Measurements from ENCODE around the gene IGF1. TPM values are rescaled to one million over a fixed set of nuclear protein-coding genes. Genes with fewer than 3 reads are reported as not detected.

The IGF1 gene
- total RNA-seq, 4 donors from 2014 or later, result 0.84 to 42.3 (median 4.9) TPM

DNA sequence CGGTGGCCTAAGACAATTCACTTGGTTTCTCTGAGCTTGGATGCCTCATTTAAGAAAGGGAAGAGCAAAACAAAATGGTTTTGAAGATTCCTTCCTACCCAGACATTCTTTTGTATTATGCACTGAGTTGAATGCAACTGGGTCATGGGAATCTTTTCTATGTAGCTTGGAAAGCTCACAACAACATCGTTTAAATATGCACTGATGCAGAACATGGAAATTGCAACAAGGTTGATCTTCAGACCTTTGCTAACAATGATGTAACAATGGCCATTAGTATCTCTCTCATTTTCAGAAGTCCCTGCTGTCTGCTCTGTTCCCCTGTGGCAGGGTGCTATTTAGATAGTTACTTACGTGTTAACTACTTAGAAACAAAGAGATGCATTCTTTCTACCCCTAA, 30.1 kb upstream of the IGF1 start:
- 53 to 59% methylated on average over 3 of the region's 3 CpGs for WGBS, 2 donors
- TF ChIP-seq POLR2A (IDR thresholded peaks at IDR 0.05), result no peak
- H3K4me3 ChIP-seq (ENCODE audit: low read depth, poor library complexity, severe bottlenecking), result no peak overlapping the region
- no peak for DNase-seq (ENCODE audit: low spot score in 2 of 2)
- intact Hi-C loops (cut with DNase I; ENCODE audit: low total_unique reads), result no loop called here

GRCh38 chr12:102510031-102510430, 29.7 kb upstream of the IGF1 start:
- no peak for DNase-seq (ENCODE audit: low spot score in 2 of 2)
- WGBS, 2 donors, result 63 to 71% methylated on average over 1 of the region's 1 CpG
- intact Hi-C loops (cut with DNase I; ENCODE audit: low total_unique reads), result no loop called here
- TF ChIP-seq POLR2A (IDR thresholded peaks at IDR 0.05) (no peak), CTCF (IDR thresholded peaks at IDR 0.05) (no peak)
- no peak overlapping the region for H3K4me3 ChIP-seq (ENCODE audit: low read depth, poor library complexity, severe bottlenecking)

DNA sequence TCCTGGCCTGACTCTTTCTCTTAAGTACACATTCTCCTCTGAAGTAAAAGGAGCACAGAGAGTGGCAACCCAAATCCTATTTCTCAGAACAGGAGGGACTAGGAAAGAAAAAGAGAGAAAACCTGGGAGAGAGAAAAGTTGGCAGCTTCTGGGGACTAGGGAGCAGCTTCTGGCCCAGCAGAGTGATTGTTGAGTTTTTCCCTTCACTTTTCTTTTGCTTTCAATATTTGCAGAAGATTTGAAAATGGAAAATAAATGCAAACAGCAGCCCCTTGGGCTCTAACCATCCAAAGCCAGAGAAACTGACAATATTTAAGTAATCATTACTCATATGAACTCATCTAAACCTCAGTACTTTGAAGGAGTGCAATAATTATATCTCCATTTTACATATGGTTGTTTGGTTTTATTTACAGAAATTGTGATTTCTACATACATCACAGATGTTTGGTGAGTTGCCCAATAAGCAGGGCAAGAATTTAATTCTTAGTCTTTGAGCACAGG, 28.8 kb upstream of the IGF1 start:
- no peak overlapping the region for H3K4me3 ChIP-seq (ENCODE audit: low read depth, poor library complexity, severe bottlenecking)
- DNase-seq (ENCODE audit: low spot score in 2 of 2), result no peak
- TF ChIP-seq CTCF (IDR thresholded peaks at IDR 0.05), result no peak
- no peak for TF ChIP-seq POLR2A (IDR thresholded peaks at IDR 0.05)
- intact Hi-C loops (cut with DNase I; ENCODE audit: low total_unique reads), result no loop called here

GRCh38 chr12:102508052-102508451, 27.7 kb upstream of the IGF1 start:
- intact Hi-C loops (cut with DNase I; ENCODE audit: low total_unique reads), result no loop called here
- DNase-seq (ENCODE audit: low spot score in 2 of 2), result no peak
- no peak overlapping the region for H3K4me3 ChIP-seq (ENCODE audit: low read depth, poor library complexity, severe bottlenecking)
- TF ChIP-seq CTCF (IDR thresholded peaks at IDR 0.05) (no peak), POLR2A (IDR thresholded peaks at IDR 0.05) (no peak)

GRCh38 chr12:102507301-102507700, 26.9 kb upstream of the IGF1 start:
- no peak overlapping the region for H3K4me3 ChIP-seq (ENCODE audit: low read depth, poor library complexity, severe bottlenecking)
- TF ChIP-seq CTCF (IDR thresholded peaks at IDR 0.05) (no peak), POLR2A (IDR thresholded peaks at IDR 0.05) (no peak)
- WGBS, 2 donors, result 0% methylated on average over 2 of the region's 2 CpGs
- intact Hi-C loops (cut with DNase I; ENCODE audit: low total_unique reads), result no loop called here
- DNase-seq (ENCODE audit: low spot score in 2 of 2), result no peak

DNA sequence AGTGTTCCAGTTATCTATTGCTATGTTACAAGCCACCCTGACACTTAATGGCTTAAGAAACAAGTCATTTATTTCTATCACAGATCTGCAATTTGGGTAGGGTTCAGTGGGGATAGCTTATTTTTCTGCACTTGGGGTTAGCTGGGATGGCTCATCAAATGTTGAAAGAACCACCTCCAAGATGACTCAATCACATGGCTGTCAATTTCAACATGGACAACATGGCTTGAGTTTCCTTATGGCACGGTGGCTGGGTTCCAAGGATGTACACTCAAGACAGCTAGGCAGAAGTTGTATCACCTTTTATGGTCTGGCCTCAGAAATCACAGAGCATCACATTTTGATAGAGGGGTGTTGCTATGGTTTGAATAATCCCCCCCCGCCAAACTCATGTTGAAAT, 24.5 kb upstream of the IGF1 start:
- intact Hi-C loops (cut with DNase I; ENCODE audit: low total_unique reads), result no loop called here
- H3K4me3 ChIP-seq (ENCODE audit: low read depth, poor library complexity, severe bottlenecking), result no peak overlapping the region
- no peak for TF ChIP-seq CTCF (IDR thresholded peaks at IDR 0.05)
- no peak for TF ChIP-seq POLR2A (IDR thresholded peaks at IDR 0.05)
- no peak for DNase-seq (ENCODE audit: low spot score in 2 of 2)
- WGBS, 2 donors, result 89 to 96% methylated on average over 2 of the region's 2 CpGs
